NCI-H1092 treated with DMSO at 0.1 percent for 48 hours (cell line): Measurements from ENCODE around the gene GRAMD1B.
A peak's percentile ranks its signal among the peaks of the same experiment; 100 is the strongest.

Experiments
- DNase-seq: peaks from one replicate; lab custom pipeline; 2025; lab: John Stamatoyannopoulos, UW

The GRAMD1B gene

DNA sequence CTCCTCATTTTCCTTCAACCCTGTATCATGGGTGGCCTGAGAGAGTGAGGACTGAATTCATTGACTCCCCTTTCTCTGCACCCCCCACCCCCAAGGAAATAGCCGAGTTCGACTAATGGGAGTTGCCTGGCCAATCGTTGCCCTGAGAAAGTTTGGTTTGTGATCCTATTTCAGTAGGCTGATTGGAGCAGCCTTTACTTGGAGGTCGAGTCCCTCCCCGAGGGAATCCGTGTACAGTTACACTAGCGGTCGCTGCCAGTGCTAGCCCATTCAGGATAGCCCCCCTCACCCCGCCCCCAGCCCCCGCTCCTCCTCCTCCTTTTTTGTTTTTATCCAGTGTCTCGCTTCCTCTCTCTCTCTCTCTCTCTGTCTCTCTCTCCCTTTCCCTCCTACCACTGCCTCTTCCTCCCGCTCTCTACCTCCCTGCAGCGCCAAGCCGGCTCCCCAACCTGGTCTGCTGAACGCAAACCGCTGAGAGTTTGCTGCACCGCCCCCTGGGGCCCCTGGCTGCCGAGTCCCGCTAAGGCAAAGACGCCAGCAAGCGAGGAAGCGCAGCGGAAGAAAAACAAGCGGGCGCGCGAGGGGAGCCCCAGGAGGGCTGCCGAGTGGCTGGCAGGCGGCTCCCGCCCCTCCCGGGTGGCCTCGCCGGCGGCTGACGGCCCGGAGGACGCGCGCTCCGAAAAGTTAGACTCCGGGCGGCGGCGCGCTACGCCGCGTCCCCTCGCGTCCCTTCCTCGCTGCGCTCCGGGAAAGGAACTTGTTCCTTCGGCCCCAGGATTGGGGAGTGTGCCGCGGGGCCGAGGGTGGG is at the start of gene GRAMD1B:
Gene GRAMD1B, plus strand, starts transcription at position 357 of the 808 bp plus-strand sequence. CDS start 524 bp downstream, outside the sequence.
- peak; percentile 62 for DNase-seq

DNA sequence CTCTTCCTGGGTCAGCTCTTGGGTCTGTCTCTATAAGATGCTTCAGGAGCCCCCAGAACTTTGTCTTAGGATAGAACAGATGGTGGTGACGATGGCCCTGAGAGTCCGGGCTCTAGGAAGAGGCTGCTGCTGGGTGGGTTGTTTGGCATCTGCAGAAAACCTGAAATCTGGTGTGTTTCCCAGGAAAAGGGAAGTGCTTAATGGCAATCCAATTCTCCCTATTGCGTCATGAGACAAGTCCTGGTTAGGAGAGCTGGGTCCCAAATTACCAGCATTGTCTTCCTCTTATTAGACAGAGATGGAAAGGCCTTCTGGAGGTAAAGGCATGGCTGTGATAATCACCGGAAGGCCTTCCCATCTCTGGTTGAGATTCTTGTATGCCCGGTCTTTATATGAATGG is 48.9 kb upstream of the GRAMD1B start:
- DNase-seq: no peak

DNA sequence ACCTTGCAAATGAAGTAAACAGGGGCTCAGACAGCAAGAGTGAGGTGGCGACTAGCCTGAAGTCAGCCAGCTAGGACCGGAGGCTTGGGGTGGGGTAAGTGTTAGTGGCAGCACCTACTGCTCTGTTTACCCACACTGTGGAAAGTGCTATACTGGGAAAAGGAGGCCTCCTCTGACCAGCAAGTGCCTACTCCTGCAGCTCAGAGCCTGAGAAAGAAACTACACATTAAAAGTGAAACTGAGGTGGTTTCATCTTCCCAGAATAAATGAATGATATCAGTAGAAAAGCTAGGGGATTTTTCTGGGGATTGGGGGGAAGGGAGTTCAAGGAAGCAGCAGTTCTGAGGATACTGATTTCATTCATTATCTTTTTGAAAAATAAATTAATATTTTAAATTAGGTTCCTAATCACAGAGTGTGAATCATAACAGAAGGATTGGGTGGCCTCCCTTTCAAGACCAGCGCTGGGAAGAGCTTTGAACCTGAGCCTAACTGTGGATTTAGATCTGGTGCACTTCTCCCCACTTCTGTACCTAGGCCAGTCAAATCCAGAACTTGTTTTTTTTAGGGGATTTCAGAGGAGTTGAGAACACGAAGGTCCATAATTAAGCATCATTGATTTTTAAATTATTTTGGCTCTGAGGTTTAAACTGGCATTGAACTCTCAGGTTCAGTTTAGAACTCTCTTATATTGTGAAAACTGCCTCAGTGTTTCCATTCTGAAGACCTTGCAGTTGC is 48.1 kb upstream of the GRAMD1B start:
- DNase-seq: no peak

DNA sequence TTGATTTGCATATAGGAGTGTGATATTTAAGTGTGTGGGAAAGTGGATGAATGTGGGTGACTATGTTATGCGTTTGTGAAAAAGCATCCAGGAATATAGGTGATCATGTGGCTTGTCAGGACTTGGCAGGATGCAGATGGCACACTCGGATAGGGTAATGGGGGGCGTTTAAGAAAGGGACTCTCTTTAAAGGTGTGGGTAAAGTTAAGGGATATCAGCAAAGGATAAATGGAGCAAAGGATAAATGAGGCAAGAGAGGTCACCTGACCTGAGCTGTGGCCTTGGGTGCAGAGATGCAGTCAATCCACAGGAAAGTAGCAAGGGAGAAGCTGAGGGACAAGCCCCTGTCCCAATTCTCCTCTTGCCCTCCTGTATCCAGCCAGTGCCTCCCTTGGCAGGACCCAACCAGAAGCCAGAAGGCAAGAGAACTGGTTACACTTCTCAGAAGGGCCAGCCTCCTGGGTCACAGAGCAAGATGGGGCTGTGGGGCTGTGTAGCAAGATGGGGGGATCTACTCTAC is 47.5 kb upstream of the GRAMD1B start:
- DNase-seq: no peak

DNA sequence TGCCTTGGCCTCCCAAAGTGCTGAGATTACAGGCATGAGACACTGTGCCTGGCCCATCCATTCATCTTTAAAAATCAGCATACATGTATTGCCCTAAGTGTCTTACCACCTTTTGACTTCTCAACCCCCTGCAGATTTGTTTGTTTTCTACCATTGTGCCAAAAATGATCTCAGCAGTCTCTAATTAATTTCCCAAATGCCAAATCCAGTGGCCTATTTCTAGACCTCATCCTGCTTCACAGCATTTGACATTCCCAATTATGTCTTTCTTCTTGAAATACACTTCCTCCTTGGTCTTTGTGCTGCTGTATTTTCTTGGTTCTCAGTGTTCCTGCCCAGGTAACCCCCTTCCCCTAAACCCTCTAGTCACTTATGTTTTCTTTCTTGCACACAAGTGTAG is 46.0 kb upstream of the GRAMD1B start:
- DNase-seq: no peak

DNA sequence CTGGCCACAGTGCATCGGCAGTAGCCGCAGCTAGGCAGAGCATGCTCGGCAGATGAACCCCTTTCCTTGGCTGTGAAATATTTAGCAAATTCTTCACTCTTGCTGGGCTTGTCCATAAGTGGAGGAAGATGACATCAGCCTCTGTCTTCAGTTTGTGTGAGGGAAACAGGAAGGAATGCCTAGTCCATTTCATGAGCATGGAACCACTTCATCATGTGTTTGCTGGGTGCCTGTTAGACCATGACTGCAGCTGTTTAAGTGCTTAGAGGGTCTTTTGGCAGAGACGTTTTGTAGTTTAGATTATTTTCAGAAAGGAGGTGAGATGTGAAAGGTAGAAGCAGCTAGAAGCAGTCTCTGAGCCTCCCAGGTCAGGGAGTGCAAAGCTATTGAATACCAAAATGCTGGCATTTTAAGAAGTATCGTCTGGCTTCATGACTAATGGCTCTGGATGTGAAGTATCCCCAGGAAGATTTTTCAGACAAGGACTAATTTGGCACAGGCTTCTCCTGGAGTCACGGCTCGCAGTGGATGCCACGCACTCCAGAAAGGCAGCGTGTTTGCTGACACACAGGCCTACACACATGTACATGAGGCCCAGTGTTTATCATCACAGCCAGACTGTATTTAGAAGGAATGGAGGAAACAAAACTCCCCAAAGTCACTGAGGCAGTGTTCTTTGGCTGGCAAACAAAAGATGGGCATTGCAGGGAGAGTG is 43.1 kb upstream of the GRAMD1B start:
- DNase-seq: no peak

DNA sequence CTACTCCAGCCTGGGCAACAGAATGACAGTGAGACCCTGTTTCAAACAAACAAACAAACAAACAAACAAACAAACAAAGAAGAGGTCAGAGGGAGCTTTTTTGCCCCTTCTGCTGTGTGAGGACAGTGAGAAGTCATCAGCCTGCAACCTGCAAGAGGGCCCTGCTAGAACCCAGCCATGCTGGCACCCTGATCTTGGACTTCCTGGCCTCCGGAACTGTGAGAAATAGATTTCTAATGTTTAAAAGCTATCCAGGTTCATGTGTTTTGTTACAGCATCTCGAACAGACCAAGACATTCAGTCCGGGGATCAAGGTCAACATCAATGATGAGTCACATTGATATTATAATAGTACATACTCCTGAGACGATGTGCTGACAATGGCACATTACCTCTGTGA is 41.4 kb upstream of the GRAMD1B start:
- no peak for DNase-seq

DNA sequence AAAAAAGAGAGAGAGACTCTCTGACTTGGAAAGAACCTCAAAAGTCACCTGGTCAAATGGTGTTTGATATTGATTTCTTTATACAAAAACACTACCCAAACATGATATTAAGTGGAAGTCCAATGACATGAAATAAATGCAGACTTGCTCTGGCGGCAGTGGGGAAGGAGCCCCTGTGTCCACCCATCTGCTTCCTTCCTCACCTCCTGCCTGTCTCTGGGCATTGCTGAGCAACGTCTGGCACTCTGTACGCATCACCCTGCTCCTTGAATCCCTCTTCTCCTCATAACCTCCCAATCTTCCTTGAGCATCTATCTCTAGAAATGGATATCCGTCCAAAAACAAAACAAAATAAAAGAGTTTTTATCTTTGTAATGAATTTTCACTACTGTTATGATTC is 39.9 kb upstream of the GRAMD1B start:
- DNase-seq: no peak

DNA sequence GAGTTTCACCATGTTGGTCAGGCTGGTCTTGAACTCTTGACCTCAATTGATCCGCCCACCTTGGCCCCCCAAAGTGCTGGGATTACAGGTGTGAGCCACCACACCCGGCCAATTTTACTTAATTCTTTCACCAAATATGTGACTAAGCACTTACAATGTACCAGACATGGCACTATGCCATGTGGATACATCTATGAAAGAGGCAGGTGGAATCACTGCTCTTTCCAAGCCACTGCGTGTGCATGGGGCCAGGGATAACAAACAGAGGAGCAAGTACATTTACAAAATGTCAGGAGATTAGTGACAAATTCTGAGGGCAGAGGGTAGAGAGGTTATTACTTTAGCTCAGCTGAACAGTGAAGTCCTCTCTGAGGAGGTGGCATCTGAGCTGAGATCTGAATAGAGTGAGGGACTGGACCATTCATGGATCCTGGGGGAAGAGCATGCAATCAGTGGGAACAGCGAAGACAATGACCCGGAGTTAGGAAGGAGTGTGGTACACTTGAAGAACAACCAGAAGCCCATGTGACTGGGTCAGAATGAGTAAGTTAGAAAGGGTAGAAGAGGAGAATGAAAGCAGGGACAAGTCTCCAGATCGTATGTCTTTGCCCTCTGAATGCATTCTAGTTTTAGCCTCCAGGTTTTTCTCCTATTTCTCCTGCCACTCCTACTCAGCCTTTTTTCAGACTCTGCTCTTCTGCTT is 38.3 kb upstream of the GRAMD1B start:
- DNase-seq: no peak

DNA sequence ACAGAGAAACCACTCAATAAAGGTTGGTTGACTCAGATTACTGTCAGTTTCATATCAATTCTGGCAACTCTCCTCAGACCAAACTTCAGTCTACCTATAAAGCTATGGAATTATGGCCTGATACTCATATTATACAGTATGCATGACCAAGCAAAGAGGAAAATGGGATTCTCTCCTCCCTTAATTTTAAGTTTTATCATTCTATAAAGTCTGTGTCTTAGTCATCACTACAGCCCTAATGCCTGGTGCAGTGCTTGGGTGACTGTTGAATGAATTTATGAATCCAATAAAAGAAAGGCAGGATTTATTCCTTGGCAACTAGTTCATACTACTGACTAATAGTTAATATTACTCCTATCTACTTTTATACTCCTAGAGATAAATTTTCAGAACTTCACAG is 37.6 kb upstream of the GRAMD1B start:
- no peak for DNase-seq

DNA sequence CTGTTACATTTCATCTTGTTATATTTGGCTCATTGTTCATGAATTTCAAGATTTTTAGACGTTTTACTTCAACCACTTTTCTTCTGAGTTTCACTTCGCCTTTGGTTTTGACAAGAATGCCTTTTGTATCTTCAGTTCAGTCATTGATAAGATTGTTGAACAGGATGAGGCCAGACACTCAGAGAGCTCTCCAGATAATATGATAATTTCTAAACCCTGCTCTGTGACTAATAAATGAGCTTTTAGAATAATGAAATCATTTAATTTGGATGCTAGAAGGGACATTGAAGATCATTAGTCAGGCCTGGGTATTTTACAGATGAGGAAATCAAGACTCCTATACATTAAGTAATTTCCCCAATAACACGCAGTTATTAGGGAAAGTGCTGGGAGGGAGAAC is 37.2 kb upstream of the GRAMD1B start:
- DNase-seq: no peak

DNA sequence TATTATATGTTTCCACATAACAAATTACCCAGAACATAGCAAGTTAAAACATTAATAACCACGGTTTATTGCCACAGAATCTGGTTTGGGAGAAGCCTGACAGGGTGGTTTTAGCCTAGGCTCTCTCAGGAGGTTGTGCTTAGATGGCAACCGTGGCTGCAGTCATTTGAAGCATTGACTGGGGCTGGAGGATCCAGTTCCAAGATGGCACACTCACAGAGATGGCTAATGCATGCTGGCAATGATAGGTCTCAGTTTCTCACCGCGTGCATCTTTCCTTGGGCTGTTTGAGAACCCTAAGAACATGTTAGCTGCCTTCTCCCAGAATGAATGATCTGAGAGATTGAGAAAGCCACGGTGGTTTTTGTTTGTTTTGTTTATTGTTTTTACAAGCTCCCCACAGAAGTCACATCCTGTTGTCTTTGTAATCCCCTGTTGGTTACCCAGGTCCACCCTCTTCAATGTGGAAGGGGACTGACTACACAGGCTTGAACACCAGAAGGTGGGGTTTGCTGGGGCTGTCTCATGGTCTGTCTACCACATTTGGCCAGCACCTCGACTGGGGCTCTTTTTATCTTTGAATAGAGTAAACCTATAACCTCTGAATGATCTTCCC is 36.6 kb upstream of the GRAMD1B start:
- no peak for DNase-seq

DNA sequence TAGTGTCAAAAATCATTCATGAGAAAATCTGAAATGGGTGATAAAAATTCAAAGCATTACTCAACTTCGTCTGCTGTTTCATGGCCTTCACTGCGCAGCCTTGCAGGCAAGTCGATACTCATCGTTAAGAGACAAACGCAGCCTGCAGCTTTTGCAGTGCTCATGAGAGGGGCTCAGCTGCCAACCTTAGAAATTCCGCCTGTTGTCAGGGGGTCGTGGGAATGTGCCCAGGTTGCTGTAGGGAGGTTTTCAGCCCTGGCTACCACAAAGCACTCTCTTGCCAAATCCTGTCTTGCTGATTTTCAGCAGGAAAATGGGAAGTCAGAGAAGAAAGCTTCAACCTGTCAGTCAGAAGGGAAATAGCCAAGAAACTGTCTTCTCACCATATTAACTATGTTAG is 25.4 kb upstream of the GRAMD1B start:
- DNase-seq: no peak

DNA sequence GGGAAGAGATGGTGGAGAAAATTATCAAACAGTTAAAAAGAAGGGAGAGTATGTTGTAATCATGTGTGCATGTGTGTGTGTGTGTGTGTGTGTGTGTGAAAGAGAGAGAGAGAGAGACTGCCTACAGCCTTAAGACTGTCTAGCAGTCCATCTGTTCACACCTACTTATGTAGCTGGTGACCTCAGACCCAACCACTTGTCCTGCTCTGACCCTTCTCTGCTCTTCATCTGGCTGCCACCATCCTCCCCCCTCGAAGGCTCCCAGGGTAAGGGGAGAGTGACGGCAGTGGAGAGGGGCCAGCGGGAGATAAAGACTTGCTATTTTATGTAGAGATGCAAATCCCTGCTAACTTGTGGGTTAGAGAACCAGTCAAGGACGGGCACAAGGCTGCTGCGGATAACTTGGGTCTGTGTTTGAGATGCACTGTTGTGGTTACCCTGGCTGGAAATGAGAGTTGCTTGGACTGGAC is 24.9 kb upstream of the GRAMD1B start:
- no peak for DNase-seq

DNA sequence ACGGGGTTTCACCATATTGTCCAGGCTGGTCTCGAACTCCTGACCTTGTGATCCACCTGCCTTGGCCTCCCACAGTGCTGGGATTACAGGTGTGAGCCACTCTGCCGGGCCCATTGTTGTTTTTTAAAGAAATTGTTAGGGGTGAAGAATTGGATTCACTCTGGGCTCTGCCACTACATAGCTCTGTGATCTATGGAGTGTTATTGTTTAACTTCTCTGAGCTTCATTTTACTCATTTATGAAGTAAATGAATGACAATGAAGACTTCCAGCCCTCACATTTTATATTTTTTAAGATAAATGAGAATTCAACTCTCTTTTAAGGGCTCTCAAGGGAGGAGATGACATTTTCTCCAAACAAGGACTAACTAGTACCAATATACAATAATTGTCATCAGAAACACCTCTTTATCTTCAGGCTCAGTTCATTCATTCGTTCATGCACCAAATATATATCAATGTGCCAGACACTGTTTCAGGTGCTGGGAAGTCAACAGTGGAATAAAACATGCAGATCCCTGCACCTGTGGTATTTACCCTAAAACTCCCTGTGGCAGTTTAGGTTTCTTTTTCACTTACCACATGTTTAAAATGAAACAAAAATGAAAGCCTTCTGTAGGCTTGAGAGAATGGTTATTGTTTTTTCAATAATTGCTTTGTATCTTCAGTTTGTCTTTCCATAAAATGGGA is 23.5 kb upstream of the GRAMD1B start:
- DNase-seq: no peak

DNA sequence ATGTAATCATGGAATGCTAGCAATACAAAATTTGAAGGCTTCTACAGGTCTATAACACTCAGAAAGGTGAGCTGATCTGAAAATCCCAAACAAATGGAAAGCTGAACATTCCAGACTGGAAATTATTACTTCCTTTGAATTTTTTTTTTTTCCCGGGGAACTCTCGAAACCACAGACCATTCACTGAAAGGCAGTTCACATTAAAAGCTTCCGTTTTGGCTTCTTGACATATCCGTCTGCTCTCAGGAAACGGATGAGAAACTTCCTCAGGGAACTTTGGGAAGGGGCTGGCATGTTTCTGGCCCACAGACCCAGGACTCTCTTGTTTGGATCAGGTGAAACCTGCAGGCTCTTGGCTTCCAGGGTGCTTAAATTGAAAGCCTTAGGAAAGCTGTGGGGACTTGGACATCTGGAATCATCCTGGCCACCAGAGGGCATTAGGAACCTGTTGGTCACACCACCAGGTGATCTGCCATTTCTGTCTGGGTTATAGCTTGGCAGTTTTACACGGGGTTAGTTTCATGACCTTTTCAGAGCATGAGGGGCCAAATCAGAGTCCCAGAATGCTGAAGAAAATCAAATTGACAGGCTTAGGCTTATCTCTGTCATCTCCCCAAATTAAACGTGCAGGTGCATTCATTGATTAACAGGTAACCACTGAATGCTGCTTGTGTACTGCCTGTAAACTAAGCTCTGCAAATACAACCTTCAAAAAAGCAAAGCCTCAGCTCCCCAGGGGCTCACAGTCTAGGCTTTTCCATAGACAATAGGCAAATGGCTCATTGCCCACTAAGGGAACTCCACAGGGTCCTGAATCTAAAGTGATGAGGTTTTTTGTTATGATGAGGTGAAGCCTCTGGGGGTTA is 22.7 kb upstream of the GRAMD1B start:
- DNase-seq: peak; percentile 87

DNA sequence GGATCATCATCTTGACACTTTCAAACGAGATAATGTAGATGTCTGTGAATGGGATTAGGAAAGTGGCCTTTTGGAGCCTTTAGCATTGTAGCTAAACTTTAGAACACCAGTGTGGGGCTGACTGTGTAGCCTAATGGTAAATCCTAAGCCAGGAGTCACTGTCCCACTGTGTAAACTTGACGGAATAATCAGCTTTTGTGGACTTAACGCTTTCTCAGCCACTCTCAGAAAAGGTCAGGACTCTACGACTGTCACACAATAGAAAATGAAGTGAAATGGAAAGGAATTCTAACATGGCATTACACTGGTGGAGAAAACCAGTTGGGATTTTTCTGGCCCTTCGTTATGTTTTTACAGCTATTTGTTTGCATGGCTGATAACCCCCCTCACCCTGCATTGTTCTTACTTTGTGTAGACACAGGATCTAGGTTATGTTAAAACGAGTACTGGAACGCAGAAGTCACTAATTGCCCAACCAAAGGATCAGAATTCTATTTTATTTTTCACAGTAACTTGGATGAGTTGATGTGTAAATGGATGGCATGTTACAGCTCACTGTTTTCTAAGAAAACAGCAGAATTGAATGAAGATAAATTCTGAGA is 22.0 kb upstream of the GRAMD1B start:
- DNase-seq: no peak

DNA sequence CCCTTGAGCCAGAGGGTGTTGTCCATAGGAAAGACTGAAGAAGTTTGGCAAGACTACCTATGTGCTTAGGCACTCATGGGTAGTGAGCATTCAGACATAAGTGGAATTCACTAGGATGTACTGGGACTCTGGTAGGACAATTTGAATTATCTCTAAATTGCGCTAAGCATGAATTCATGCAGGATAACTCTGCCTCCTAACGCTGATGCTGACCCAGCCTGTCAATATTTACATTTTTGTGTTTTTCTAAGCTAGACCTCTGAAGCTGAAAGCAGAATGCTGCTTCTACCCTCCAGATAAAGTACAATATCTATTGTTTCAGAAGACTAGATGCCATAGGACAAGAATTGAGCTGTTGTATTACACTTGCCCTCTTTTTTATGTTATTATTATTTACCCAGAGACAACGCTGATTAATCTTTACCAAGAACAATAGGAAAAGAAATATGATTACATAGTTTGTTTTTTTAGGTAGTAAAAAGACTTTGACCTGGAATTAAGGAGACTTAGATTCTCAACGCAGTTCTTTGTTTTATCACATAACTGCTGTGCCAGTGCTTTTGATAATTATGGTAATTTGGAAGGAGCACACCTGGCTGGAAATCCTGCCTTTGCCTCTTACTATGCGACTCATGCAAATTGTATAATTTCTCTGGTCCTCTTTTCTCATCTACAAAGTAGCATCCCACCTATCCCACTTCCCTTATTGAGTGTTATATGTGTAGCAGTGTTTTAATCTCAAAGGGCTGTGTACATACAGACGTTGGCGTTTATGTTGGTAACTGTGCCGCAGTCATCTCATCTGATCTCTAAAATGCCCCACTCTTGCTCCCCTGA is 21.2 kb upstream of the GRAMD1B start:
- no peak for DNase-seq
